IPS-15b (cell line): ENCODE data around the gene PLAGL2.

Source experiments
- H3K27me3 ChIP-seq: one replicate; pipeline ENCODE4 v1.6.1; 2013; ENCODE audit warnings: low read length; ENCODE audit not compliant: control insufficient read depth, insufficient read depth
- H3K36me3 ChIP-seq: one replicate; pipeline ENCODE4 v1.6.1; 2013; ENCODE audit warnings: low read length; ENCODE audit not compliant: control insufficient read depth, insufficient read depth
- H3K4me1 ChIP-seq: one replicate; pipeline ENCODE4 v1.6.1; 2013; ENCODE audit warnings: mild to moderate bottlenecking, low read length; ENCODE audit not compliant: control insufficient read depth, insufficient read depth
- H3K4me3 ChIP-seq: one replicate; pipeline ENCODE4 v1.5.1; 2013; ENCODE audit warnings: low read depth, low read length
- H3K9ac ChIP-seq: one replicate; pipeline ENCODE4 v1.6.1; 2013; ENCODE audit warnings: low read depth, mild to moderate bottlenecking, low read length
- H3K9me3 ChIP-seq: one replicate; pipeline ENCODE4 v1.6.1; 2013; ENCODE audit warnings: mild to moderate bottlenecking, low read length; ENCODE audit not compliant: control insufficient read depth, insufficient read depth

PLAGL2 gene

DNA sequence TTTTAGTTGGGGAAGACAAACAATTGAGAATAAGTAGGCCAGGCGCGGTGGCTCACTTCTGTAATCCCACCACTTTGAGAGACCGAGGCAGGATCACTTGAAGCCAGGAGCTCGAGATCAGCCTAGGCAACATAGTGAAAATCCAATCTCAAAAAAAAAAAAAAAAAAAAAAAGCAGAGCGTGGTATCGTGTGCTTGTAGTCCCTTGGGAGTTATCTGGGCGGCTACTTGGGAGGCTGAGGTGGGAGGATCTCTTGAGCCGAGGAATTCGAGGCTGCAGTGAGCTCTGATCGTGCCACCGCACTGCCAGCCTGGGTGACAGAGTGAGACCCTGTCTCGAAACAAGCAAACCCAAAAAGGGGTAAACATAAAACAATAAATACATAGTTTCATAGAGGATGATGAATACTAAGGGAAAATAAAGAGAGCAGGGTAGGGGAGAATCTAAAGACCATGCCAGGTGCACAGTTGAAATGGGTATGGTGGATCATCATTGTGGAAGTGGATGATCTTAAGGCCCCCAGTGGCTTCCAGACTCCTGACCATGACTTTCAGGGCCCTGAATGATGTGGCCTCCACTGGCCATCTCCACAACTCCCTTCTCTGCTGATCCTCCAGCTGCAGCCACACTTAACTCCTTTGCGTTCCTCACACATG, 1.1 kb upstream of the PLAGL2 start:
- Histone ChIP-seq H3K36me3 (peaks cover 3% of the 10 kb centered on the region), H3K4me1 (peaks cover 12% of the 10 kb centered on the region), H3K4me3 (peak overlapping the region; percentile 83), H3K9ac (peak overlapping the region; percentile 48), H3K9me3 (no peaks in the 10 kb centered on the region), H3K27me3 (no peaks in the 10 kb centered on the region)

DNA sequence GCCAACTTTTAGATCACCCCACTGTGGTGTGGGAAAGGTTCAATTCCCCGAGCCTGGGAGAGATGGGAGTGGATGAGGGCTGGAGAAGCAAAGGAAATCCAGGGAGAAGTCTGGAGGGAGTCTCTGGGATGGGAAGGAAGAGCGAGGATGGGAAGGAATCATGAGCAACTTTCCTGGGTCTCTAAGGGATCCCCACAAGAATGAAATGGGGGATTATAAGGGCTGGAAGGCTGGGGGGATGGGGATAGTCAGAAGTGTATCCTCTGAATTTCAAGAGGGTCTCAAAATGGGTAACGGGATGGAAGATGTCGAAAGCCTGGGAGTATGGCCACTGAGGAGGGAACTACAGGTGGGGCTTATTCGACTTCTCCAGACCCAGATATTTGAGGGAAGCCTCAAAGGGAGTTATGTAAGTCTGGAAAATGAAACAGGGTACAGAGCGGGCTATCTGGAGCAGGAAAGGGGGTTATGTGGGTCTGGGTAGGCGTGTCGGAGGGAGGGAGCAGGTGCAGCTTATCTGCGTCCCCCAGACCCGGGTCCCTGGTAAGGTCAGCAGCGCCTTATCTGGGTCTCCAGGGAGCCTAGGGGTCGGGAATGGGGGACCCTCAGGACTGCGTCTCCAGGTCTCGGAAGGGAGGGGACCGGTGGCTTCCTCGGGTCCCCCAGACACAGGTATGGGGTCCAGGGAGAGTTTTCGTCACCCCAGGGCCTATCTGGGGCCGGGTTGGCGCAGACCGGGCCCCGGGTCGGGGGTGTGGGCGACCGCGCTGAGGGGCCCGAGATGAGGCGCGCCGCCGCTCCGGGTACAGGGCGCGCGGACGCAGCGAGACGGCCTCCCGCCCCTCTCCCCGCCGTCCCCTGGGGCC, 550 bp downstream of the PLAGL2 start:
- H3K9me3 ChIP-seq: no peaks in the 10 kb centered on the region
- H3K9ac ChIP-seq: peak overlapping the region; percentile 94
- H3K4me3 ChIP-seq: peak overlapping the region; percentile 94
- H3K4me1 ChIP-seq: peaks cover 12% of the 10 kb centered on the region
- H3K36me3 ChIP-seq: peaks cover 6% of the 10 kb centered on the region
- H3K27me3 ChIP-seq: no peaks in the 10 kb centered on the region

- Histone ChIP-seq H3K36me3 (peaks cover 3% of the 10 kb centered on the region), H3K4me3 (peak overlapping the region; percentile 94), H3K9ac (peak overlapping the region; percentile 94), H3K4me1 (peaks cover 12% of the 10 kb centered on the region), H3K27me3 (no peaks in the 10 kb centered on the region), H3K9me3 (no peaks in the 10 kb centered on the region)
These were observed 1.4 kb downstream of the PLAGL2 start for GRCh38 chr20:32205843-32206759.

DNA sequence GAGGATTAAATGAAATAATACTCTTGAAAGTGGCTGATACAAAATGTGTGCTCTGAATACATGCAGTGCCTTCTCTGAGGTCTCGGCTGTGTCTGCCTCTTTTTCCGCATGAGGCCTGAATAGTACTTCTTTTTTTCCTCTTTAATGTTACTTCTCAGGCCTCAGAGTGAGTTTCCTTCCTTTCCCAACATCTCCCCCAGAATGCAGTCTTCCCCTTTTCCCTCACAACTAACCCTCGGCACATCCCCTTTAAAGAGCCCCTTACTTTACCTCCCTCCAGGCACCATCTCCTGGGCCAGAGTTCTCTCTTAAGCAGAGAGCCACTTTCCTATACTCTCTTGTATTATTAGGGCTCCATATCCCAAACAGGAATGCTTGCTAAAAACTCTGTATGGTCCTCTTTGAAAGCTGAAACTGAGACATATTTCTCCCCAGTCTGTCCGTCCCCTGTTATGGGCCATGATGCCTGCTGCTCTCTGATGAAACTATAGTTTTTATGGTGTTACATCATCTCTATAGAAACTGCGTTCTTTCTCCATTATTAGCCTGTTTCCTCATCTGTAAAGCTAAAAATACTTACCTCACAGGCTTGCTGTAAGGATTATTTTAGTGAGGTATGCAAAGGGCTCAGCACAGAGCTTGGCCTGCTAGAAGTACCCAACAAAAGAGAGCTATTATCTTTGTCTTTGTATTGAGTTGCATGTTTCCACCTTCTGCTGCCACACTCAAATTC, 2.3 kb downstream of the PLAGL2 start:
- H3K36me3 ChIP-seq: peaks cover 3% of the 10 kb centered on the region
- H3K27me3 ChIP-seq: no peaks in the 10 kb centered on the region
- H3K9ac ChIP-seq: no peak overlapping the region
- H3K4me1 ChIP-seq: peaks cover 12% of the 10 kb centered on the region
- no peaks in the 10 kb centered on the region for H3K9me3 ChIP-seq
- H3K4me3 ChIP-seq: no peak overlapping the region

DNA sequence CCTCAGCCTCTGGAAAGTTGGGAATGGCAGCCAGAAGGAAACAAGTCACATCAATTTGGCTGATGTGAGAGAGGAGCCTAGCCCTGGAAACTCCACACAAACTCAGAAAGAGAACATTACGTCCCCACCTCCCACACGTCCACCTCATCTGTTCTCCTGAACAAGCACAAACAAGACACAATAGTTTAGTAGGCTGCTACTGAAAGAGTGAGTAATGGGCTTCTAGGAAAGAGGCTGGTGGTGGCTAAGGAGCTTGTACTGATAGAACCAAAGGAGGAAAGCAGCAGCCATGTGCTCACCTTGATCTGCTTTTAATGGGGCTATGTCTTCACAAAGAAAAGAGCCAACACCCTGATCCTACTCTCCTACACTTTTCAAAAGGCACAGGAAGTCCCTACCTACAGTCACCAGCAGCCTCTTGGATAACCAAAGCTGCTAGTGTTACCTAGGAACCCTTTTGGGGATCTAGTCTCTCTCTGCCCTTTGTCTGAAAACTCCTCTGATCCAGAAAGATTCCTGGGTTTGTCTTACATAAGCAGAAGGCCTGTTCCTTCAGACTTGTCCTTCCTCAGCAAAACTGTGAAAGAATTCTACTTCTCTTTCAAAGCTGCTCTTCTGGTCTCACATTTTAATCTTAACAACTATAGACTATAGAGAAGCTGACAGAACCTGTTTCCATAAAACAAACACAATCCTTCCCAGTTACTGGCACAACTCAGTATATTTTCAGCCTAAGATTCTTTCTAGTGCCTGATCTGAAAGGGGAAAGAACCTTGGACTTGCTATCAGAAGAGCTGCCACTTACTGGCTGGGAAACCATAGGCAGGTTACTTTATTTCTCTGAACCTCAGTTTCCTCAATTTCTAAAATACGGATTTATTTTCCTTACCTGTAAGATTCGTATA, 3.1 kb downstream of the PLAGL2 start:
- H3K9me3 ChIP-seq: no peaks in the 10 kb centered on the region
- H3K4me3 ChIP-seq: no peak overlapping the region
- H3K4me1 ChIP-seq: peaks cover 12% of the 10 kb centered on the region
- H3K27me3 ChIP-seq: no peaks in the 10 kb centered on the region
- no peak overlapping the region for H3K9ac ChIP-seq
- peaks cover 7% of the 10 kb centered on the region for H3K36me3 ChIP-seq

DNA sequence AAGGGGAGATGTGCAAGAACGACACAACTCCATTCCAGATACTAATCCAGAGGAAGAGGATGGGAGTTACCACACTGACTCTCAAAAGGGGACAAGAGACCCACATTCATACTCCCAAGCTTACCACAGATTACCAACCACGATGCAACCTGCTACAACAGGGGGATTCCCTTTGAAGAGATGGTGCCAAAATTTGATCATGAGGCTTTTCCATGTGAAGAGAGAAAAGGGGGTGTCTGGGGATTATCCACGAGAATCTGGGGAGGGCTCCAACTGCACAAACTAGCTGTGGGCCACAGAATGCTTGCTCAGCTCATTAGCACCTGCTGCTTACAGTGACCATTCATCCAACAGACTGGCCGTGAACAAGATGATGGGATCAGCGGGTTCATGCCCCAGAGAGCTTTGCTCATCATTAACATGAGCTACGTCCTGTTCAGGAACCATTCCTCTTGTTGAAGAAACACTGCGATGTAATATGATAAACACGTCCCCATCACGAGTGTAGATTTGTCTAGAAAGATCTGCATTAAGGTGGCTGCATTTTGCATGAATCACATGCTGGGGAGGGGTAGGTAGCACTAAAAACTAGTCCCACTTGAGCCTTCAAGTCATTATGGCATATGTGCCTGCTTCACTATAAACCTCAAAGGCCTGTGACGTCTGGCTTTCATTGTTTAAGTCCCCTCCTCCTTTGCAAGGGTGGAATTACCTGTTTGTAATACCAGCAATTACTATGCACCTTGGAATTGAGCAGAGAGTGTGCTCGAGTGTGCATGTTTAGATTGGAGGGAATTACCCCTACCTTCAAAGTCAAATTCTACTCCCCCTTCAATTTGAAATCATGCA, 4.0 kb downstream of the PLAGL2 start:
- H3K4me3 ChIP-seq: no peak overlapping the region
- peaks cover 12% of the 10 kb centered on the region for H3K36me3 ChIP-seq
- no peak overlapping the region for H3K9ac ChIP-seq
- no peaks in the 10 kb centered on the region for H3K9me3 ChIP-seq
- H3K27me3 ChIP-seq: no peaks in the 10 kb centered on the region
- H3K4me1 ChIP-seq: peaks cover 12% of the 10 kb centered on the region

- H3K9ac ChIP-seq: peak overlapping the region; percentile 56
- H3K4me1 ChIP-seq: peaks cover 12% of the 10 kb centered on the region
- H3K36me3 ChIP-seq: peaks cover 19% of the 10 kb centered on the region
- no peak overlapping the region for H3K4me3 ChIP-seq
- H3K9me3 ChIP-seq: no peaks in the 10 kb centered on the region
- H3K27me3 ChIP-seq: no peaks in the 10 kb centered on the region
These were observed 5.6 kb downstream of the PLAGL2 start for GRCh38 chr20:32201977-32202363.

- H3K9ac ChIP-seq: peak overlapping the region; percentile 56
- H3K9me3 ChIP-seq: no peaks in the 10 kb centered on the region
- H3K36me3 ChIP-seq: peaks cover 24% of the 10 kb centered on the region
These were observed 6.1 kb downstream of the PLAGL2 start for GRCh38 chr20:32201296-32201976.

DNA sequence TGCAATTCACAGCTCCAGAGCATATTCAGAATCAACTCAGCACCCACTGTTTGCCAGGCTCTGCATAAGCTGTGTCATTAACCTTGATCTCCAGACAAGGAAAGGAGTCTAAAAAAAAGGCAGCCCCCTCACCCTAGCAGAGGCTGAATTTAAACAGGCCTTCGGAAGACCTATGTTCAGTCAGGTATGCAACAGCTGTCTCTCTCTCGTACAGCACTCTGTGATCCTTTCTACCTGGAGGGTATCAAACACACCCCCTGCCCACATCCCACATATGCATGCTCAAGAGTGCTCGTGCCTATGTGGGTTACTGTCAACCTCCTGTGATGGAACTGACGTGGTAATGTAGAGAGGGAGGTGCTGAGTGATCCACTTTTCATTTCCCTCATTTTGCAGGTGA, 8.5 kb downstream of the PLAGL2 start:
- Histone ChIP-seq H3K4me3 (no peak overlapping the region), H3K36me3 (peaks cover 37% of the 10 kb centered on the region), H3K9ac (no peak overlapping the region), H3K9me3 (no peaks in the 10 kb centered on the region), H3K4me1 (no peaks in the 10 kb centered on the region), H3K27me3 (no peaks in the 10 kb centered on the region)

More at GRCh38 chr20:32201296-32201976, 6.1 kb downstream of the PLAGL2 start:
- Histone ChIP-seq H3K27me3 (no peaks in the 10 kb centered on the region), H3K4me1 (peaks cover 8% of the 10 kb centered on the region), H3K4me3 (no peak overlapping the region)
